ENCODE results near the gene KIAA1210.

Gene KIAA1210

DNA sequence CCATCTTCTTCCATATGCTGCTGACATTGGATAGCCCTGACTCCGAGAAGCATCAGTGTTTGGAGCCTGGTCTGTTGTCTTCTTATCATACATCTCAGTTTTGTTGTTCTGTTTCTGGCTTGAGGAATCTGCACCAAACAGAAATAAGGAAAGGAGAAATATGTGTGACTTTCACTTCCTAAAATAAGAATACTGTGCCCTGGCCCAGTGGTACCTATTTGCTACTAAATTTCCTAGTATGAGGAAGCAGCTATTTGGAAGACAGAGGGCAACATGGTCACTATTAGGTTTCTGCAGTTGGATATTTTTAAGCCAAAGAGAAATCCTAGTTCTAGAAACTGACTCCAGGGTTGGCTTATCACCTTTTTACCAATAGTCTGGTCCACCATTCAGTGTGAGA lies 38.0 kb downstream of the KIAA1210 start:
- no peak for DNase-seq

DNA sequence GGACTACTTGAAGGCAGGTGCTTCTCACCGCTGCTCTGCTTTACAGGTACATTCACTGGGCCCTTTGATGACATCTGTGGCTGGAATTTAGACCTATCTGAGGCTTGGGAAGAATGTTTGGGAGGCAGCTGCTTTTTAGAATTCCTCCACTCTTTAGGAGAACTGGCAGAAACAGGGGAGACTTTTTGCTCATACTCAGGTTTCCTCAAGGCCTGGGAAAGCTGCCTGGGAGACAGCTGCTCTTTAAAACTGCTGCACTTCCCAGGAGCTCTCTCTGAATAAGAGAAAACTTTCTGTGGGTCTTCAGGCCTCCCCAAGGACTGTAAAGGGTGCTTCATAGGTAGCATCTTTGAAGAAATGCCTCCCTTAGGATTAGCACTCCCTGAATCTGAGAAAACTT lies 40.5 kb downstream of the KIAA1210 start:
- DNase-seq, result no peak

DNA sequence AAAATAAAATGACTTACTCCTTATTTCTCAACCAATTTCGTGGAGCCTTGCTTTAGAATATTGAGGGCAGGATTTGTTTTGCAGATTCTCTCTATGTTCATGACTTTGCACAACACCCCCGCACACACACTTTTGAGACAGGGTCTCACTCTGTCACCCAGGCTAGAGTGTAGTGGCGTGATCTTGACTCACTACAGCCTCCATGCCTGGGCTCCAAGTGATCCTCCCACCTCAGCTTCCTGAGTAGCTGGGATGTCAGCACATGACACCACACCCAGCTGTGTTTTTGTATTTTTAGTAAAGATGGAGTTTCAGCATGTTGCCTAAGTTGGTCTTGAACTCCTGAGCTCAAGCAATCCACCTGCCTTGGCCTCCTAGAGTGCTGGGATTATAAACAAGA lies 42.8 kb downstream of the KIAA1210 start:
- no peak for DNase-seq

DNA sequence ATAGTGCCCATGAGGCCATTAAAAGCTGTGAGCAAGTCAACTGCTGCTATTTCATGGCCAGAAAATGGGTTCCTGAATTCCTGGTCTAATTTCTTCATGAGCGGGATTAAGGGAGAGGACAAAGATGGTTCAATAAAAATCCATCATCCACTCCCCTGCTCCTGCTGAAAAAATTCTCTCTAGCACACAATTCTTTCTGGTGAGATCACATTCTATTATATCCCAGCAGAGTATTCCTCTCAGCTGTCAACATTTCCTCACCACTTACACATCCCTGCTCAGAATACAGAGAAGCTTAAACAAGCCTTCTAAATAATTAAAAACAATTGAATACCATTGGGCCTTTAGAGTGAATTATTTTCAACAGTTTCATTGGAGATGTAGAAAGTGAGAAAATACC lies 45.3 kb downstream of the KIAA1210 start:
- no peak for DNase-seq

- DNase-seq, result no peak
These were observed 52.2 kb downstream of the KIAA1210 start for GRCh38 chrX:119075270-119076025.

- no peak for DNase-seq
These were observed 53.7 kb downstream of the KIAA1210 start for GRCh38 chrX:119073911-119074310.

DNA sequence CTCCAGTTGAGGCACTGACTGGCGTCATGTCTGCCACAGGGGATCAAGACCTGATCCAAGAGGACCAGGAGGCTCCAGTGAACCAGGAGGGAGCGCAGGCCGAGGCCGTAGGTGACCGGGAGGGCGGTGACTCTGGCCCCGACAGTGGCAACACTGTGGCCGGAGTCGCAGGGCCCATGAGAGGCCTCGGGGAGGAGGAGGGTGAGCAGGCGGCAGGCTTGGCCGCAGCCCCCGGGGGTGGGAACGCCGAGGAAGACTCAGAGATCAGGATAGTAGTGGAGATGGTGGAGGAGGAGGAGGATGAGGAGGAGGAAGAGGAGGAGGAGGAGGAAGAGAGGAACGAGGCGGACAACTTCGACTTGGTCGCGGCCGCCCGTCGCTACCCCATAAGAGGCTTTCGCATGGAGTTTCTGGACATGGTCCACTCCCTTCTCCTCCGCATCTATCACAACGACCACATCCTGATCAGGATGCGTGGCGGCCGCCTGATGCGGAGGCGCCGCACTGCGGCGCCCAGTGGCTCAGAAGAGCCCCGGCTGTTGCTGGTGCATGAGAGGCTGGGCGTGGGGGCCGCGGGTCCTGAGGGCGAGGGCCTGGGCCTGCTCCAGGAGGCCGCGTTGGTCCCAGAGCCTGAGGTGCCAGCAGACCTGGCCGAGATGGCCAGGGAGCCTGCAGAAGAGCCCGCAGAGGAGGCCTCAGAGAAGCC lies 54.3 kb downstream of the KIAA1210 start:
- DNase-seq, result no peak

DNA sequence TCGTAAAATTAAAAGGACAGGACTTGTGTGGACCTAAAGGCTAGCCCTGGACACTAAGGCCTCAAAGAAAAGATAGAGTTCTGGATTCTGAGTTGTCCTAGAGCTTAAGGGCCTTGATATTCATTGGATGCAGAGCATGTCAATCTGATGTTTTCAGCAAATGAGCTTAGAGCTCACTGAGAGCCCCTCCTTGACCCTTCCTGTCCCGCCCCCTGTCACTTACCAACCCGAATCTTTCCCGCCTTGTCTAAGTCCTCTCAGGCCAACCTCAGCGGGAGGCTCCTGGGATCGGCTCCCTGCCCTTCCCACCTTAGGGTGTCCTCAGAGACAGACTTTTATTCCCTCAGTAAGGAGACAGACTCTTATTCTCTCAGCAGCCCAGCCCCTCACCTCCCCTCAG lies 54.9 kb downstream of the KIAA1210 start, which contains the start of gene CT47C1:
CT47C1 (plus strand) TSS at position 250 of the 400 bp plus-strand sequence. CDS start 233 bp downstream, outside the sequence.
- DNase-seq, result no peak

DNA sequence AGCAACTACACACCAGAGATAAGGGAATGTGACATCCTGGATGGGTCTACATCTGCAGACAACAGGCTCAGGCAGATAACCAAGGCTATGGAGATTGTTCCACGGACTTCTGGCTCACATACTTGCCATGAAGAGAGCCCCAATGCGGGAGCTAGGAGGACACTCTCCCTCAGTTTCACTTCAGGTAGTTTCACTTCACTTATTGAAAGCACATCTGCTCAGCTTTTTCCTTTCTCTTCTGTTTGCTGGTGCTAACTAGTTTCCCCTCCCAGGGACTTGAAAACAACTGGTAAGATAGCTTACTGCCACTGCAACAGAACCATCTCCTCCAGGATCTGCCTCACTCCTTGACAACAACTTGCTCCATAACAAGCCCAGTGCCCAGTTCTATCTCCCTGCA lies 56.2 kb downstream of the KIAA1210 start:
- no peak for DNase-seq

DNA sequence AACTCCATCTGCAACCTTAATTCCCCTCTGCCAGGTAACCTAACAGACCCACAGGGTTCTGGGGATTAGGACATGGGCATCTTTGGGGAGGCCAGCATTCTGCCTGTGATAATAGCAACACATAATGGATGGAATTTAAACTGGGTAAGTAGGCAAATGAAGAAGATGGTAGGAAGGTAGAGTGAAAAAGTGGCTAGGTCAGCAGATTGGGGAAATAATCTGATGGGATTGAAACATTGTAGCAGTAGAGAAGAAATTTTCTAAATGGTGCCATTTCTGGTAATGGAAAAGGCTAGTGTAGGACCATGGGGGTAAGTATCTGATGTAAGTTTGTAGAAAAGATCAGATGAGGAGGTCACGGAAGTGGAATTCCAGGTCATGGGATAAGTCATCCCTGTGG lies 57.9 kb downstream of the KIAA1210 start:
- no peak for DNase-seq

DNA sequence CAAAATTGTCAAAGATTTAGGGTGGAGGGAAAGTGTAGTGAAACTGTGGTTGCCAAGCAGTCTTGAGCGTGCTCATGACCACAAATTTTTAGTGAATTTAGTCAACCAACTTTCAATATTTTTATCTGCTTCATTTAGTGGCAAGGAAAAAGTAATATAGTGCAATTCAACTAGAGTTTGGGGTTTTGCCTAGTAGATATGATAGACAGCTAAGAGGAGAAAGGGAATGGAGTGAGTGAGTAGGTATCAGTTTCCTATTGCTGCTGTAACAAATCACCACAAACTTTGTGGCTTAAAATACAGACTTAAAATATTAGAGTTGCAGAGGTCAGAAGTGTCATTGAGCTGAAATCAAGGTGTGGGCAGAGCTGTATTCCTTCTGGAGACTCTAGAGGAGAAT lies 58.5 kb downstream of the KIAA1210 start:
- no peak for DNase-seq

DNA sequence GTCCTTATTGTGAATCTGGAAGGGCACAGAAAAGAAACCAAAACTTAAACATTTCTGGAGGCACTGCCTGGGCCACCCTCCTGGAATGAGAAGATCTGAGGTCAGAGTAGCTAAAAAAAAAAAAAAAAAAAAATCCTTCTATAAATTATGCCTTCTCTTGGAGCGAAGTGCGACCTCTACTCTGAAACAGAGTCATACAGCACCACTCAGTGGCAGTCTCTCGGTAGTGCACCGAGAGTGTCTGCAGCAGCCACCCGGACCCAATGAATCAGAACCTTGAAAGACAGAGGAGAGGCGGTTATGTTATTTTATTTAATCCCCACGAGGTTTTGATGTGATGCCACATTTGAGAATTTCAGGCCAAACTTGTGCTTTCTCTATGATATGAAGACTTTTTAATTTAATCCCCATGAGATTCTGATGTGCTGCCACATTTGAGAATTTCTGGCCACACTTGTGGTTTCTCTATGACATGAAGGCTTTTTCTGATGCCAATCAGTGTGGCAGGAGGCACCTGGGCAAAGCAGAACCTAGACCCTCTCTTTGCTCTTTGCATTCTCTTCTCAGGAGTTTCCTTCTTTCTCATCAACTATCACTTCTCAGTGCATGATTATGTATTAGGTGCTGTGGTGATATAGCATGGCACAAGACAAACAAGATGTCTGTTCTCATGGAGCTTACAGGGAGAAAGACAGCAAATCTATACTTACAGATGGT lies 60.4 kb downstream of the KIAA1210 start:
- DNase-seq, result peak in 1 of 2 experiments; percentile 21

- DNase-seq, result no peak
These were observed 64.2 kb downstream of the KIAA1210 start for GRCh38 chrX:119063428-119063827.

DNA sequence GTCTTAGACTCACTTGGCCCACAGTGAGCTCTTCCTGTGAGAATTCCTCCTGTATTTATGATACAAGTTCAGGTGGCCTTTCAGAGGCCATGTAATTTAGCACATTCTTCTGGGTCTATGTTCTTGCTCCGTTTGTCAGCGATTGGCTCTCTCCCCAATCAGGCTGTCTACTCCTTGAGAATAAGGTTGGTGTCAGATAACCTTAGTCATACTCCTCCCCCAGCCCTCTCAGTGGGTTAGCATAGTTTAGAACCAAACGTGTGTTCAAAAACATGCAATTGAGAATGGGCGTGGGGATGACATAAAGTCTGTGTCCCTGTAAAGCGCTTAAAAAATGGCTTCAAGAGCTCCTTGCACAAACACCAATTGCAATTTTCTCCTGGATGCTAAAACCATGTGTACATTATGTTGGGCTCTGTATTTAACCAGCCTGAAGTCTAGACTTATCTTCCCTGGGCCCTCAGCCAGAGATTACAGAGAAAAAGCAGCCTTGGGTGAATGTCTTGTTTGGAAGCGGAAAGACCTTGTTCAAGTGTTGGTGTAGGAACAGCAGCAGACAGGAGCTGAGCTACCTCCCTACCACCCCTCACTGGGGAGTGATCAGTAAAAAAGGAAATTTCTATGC lies 64.8 kb downstream of the KIAA1210 start:
- DNase-seq, result no peak

DNA sequence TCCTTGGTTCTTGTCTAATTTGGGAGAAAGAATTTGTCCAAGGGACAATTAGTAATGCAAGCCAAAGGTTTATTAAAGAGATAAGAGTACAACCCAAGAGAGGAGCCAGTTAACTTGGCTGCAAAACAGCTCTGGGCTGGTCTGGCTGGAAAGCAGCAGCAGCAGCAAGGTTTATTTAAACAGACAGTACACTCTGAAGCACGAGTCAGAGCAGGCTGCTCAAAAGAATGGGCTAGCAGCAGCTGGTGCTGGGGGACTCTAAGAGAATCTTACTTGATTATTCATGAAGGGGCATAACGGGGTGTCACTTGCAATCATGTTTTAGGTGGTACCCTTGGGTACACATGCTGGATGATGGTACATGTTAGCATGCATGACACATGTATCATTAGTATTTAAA lies 71.9 kb downstream of the KIAA1210 start:
- no peak for DNase-seq

DNA sequence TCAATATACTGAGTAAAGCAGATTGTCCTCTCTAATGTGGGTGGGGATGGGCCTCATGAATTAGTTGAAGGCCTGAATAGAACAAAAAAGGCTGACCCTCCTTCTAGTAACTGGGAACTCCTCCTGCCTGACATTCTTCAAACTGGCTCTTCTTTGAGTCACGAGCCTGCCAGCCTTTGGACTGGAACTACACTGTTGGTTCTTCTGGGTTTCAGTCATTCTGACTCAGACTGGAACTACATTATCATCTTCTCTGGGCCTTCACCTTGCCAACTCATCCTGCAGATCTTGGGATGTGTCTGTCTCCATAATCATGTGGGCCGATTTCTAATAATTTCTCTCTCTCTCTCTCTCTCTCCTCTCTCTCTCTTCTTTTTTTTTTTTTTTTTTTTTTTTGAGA lies 81.7 kb downstream of the KIAA1210 start:
- DNase-seq, result no peak

DNA sequence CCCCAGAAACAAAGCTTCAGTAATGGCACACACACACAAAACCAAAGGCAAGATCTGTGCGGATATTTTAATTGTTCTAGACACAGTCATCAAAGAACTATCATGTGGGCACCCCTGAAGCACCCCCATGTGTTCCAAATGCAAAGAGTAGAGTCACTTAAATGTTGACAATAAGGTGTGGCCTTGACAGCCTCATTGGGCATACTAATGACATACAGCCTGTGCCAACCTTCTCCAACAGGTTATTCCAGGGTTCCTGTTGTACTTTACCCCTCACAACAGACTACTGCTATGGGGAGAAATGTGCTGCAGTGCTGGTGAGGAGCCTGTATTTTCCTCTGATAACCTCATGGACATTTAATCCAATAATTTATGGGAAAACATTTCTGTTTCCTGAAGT lies 84.6 kb downstream of the KIAA1210 start:
- no peak for DNase-seq

DNA sequence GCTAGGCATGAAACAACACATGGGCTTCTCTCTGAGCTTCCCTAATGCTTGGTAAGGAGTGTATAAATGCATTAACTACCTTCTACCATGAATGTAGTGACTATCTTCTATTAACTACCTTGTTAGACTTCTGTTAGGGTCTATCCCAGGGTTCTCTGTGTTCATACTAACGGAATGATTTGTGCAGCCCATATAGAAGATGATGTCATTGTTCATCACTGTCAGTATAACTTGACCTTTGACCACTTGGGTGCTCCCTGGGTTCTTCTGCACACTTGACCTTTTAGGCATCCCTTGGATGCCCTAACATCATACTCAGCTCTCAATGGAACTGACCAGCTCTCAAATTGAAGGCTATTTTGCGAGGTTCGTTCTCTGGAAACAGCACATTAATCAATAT lies 85.6 kb downstream of the KIAA1210 start:
- no peak for DNase-seq

GRCh38 chrX:119041175-119041574 lies 86.4 kb downstream of the KIAA1210 start:
- no peak for DNase-seq

DNA sequence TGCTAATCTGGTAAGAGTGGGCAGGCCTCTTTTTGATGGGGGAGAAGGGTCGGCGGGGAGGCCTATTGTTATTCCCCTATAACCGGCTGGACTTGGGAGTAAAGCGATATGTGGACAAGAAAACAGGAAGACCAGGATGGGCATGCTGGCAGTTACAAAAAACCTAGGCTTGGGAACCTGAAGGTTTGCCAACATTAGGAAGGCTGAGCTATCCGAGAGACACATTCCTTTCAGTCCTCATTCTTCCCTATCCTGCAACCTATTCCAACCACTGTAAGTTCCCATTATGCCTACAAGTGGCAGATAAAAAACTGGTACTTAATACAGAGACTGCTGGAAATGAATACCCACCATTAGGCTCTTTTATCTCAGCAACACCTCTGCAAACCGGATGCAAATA lies 87.2 kb downstream of the KIAA1210 start:
- DNase-seq, result no peak

DNA sequence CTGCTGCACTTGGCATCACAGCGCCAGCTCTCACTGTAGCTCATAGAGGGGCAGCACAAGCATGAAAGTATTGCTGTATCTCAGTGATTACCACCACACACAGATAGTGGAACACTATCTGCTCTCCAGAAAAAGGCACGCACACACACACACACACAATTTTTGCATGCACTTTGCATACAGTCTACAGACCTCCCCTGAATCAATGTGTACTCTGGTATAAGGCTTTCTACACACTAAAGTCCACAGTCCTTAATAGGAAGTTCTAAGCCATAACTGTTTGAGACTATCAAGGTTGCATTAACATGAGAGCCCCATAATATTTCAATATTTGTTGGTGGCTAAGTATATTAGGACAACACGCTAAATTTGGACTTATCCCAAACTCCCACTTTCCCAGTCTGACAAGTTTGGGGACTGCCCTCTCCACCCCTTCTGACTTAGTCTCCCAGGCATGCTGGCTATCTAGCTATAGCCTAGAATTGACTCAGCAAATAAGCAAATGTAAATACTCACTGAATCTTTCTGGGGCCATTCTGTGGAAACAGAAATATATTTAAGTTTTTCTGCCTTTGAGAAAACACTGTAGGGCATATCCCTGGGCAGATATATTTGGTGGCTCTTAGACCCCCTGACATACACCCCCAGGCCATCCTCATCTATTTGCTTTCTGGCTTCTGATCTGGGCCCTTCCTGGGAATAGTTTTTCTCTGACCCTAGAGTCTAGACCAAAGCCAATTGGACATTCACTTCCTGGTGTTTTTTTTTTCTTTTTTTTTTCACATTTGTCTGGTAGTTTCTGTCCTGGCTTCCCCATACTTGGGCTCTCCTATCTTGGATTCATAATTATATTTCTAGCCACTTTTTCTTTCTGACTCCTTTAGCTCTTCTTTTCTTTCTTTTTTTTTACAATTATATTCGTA lies 91.2 kb downstream of the KIAA1210 start:
- DNase-seq, result no peak

GRCh38 chrX:119030990-119031389 lies 96.6 kb downstream of the KIAA1210 start:
- no peak for DNase-seq
